Measurements from ENCODE around the gene HSF4.

The HSF4 gene

GRCh38 chr16:67169011-67169451, 4.5 kb downstream of the HSF4 start:
- DNase-seq = no peak

GRCh38 chr16:67169642-67170167, 5.2 kb downstream of the HSF4 start:
- peak; percentile 35 for DNase-seq

GRCh38 chr16:67170168-67170948, 5.8 kb downstream of the HSF4 start, which contains the start of gene NOL3:
Gene NOL3 (plus strand): TSS chr16:67170538.
- DNase-seq = peak; percentile 60

GRCh38 chr16:67170949-67171649, 6.6 kb downstream of the HSF4 start:
- no peak for DNase-seq

- DNase-seq = no peak
These were observed 8.8 kb downstream of the HSF4 start for GRCh38 chr16:67173323-67173722.

GRCh38 chr16:67173808-67174705, 9.5 kb downstream of the HSF4 start:
- DNase-seq = peak; percentile 79

GRCh38 chr16:67174706-67175231, 10.2 kb downstream of the HSF4 start:
- no peak for DNase-seq

- no peak for DNase-seq
These were observed 12.1 kb downstream of the HSF4 start for GRCh38 chr16:67176662-67177061.

- peak; percentile 92 for DNase-seq
These were observed 13.5 kb downstream of the HSF4 start for GRCh38 chr16:67177743-67178699.

- no peak for DNase-seq
These were observed 15.0 kb downstream of the HSF4 start for GRCh38 chr16:67179421-67180080.

GRCh38 chr16:67180166-67180565, 15.6 kb downstream of the HSF4 start:
- DNase-seq = no peak

GRCh38 chr16:67181346-67181745, 16.8 kb downstream of the HSF4 start:
- DNase-seq = peak; percentile 18

- DNase-seq = no peak
These were observed 17.7 kb downstream of the HSF4 start for GRCh38 chr16:67182288-67182687.

- no peak for DNase-seq
These were observed 18.7 kb downstream of the HSF4 start for GRCh38 chr16:67183284-67183626.

GRCh38 chr16:67183627-67184452, 19.3 kb downstream of the HSF4 start, which contains the start of gene MATCAP1:
Gene MATCAP1 (minus strand): TSS chr16:67183963. CDS start chr16:67180610, 3,353 bp downstream.
- DNase-seq = peak; percentile 99

- peak; percentile 75 for DNase-seq
These were observed 20.0 kb downstream of the HSF4 start for GRCh38 chr16:67184453-67184994.

- DNase-seq = peak; percentile 75
These were observed 20.6 kb downstream of the HSF4 start for GRCh38 chr16:67184995-67185650.

- no peak for DNase-seq
These were observed 21.1 kb downstream of the HSF4 start for GRCh38 chr16:67185651-67186134.

GRCh38 chr16:67186550-67186950, 22.0 kb downstream of the HSF4 start:
- no peak for DNase-seq

Measured in NCI-H2171 treated with DMSO at 0.1 percent for 48 hours (cell line).